NCI-H510A treated with DMSO at 0.1 percent for 48 hours (cell line): ENCODE results near the gene MMAB.
A peak's percentile ranks its signal among the peaks of the same experiment; 100 is the strongest.

Source experiments
- DNase-seq: peaks from one replicate; lab custom pipeline; 2025; lab: John Stamatoyannopoulos, UW

MMAB gene

DNA sequence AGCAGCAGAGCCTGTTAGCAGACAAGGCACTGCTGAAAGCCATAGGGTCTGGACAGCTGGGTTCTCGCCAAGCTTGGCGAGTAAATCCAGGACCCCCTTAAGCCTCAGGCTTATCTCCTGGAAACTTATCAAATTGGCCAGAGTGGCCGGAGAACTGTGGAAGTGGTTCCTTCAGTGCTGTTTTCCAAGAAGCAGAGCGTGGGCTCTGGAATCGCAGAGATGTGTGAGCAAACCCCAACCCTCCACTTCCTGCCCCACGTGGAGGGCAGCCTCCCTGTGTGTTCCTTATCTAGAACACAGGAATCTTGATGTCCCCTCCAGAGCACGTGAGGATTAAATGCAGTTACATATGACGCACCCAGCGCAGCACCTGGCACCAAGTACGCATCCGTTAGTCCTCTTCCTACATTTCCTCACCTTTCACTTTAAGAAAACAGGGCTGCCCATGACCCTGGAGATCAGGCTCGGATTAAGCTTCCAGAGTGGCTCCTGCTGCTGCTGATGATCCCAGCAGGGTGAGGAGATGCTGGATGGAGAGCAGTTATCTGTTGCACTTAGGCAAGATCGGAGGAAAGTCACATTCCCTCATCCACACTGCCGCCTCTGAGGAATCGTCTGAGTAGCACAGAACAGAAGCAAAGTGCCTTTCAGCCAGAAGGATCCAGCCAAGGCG, 35.0 kb downstream of the MMAB start:
- no peak for DNase-seq

- DNase-seq, result no peak
These were observed 36.2 kb downstream of the MMAB start for GRCh38 chr12:109537136-109537535.

GRCh38 chr12:109535863-109536250, 37.4 kb downstream of the MMAB start:
- no peak for DNase-seq

- DNase-seq, result no peak
These were observed 38.0 kb downstream of the MMAB start for GRCh38 chr12:109535231-109535862.

- no peak for DNase-seq
These were observed 38.8 kb downstream of the MMAB start for GRCh38 chr12:109534456-109534855.

DNA sequence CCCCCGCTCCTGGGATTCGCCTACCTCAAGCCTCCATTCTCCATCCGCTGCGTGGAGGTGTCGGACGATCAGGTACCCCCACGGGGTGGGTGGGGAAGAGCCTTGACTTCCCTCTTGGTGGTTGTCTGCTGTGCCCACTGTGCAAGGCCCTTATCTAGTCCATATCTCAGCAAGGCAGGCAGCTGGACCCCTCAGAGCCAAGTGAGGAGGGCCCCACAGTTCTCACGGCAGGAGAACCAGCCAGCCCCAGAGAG, 39.9 kb downstream of the MMAB start:
- no peak for DNase-seq

- DNase-seq, result no peak
These were observed 40.4 kb downstream of the MMAB start for GRCh38 chr12:109532721-109533486.

- no peak for DNase-seq
These were observed 41.9 kb downstream of the MMAB start for GRCh38 chr12:109531411-109531810.

DNA sequence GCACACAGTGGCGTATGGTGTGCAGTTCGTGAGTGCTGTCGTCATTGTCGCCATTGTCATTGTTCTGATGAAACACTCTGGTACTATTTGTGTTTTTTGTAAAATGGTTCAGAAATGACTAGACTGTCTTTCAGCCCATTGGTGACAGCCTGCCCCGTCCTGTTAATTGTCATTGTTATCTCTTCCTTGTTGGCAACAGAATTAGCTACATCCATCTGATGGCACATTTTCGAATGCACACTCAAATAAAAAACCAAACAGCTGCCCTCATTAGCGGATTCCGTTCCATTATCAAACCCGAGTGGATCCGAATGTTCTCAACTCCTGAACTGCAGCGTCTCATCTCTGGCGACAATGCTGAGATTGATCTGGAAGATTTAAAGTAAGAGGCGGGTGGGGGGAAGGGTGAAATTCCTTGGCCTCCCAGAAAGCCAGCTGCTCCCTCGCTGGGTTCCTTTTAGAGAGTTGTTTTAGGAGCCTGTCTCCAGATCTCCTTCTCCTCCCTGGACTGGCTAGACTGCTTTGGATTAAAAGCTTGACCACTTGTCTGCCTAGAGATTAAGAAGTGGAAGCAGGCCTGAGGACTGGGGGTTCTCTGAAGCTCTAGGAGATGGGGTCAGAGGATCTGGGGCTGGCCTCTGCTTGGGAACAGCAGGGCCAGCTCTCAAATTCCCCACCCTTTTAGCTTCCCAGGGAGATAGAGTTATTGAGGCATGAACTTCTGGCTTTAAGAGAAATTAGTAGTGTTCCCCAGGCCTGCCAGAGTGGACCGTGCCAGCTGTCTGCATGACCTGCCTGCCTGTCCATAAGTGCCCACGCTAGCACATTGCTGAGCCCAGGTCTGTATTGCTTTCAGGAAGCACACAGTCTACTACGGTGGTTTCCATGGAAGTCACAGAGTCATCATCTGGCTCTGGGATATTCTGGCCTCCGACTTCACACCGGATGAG, 43.3 kb downstream of the MMAB start:
- no peak for DNase-seq

DNA sequence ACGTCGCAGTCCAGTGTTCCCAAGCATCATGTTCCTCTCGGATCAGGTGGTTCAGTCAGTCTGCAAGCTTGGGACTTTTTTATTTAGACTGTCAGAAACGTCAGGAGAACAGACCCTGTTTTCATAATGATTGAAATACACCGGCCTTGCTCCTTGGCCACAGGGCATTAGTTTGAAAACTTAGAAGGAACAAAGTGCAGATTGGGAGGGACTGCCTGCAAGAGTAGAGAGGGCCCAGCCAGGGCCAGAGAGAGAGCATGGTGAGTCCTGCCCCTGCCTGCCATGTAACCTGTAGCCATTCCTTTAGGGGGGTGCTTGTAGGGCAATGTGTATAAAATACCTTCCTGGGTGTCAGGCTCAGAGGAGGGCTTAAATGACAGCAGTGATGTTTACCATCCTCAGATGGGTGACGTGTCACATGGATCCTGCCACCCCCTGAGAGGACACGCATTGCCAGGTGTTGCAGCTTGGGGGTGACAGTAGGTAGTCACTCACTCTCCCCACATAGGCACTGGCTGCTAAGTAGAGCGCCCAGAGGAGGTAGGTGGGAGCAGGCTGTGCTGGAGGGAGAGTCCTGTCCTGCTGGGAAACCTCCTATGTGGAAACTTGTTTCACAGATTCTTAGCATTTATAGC, 45.7 kb downstream of the MMAB start:
- no peak for DNase-seq

GRCh38 chr12:109525279-109525585, 48.1 kb downstream of the MMAB start:
- DNase-seq, result no peak

GRCh38 chr12:109524466-109525278, 48.6 kb downstream of the MMAB start:
- no peak for DNase-seq

- no peak for DNase-seq
These were observed 49.8 kb downstream of the MMAB start for GRCh38 chr12:109523504-109523903.

DNA sequence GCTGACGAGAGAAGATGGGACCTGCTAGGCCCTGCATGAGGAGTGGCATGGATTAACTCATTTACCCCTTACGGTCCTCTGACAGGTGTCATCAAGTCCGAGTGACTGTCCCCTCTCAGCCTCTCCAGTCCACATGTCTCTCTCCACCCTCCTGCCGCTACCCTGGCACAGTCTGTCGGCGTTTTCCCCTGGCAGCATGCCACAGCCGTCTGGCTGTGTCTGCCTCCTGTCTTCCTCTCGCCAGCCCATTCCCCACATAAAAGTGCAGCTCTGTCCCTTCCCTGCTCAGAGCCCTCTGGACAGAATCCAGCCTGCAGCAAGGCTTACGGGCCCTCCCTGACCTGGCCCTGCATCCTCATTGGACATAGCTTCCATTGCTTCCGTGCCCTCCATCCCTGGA, 50.2 kb downstream of the MMAB start:
- no peak for DNase-seq

- no peak for DNase-seq
These were observed 51.5 kb downstream of the MMAB start for GRCh38 chr12:109521831-109522230.

DNA sequence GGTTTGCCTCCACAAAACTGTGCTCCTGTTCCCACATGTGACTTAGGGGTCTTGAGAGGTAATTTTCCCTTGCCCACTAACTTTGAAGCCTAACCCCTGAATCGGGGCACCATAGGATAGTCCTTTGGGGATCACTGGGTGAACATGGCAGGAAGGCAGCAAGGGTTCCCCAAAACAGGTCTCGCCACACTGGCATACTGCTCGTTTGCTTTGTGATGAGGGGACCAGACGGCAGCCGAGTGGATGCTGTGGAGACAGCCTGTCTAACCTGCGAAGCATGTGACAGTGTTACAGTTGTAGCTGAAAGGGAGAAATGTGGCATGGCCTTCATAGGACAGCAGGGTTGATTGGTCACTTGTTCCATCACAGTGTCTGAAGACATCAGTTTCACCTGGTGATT, 53.5 kb downstream of the MMAB start:
- no peak for DNase-seq

GRCh38 chr12:109518820-109519665, 54.3 kb downstream of the MMAB start:
- peak; percentile 95 for DNase-seq

- DNase-seq, result peak; percentile 96
These were observed 55.7 kb downstream of the MMAB start for GRCh38 chr12:109517619-109518018.

- DNase-seq, result peak; percentile 63
These were observed 59.3 kb downstream of the MMAB start for GRCh38 chr12:109513977-109514376.

GRCh38 chr12:109513051-109513450, 60.3 kb downstream of the MMAB start:
- DNase-seq, result no peak
